ENCODE measurements around the gene GABRR3.

The GABRR3 gene

GRCh38 chr3:97958396-97958795 lies 76.7 kb downstream of the GABRR3 start:
- DNase-seq (ENCODE audit: low read depth in 2 of 3, low spot score in 1 of 3), result no peak

GRCh38 chr3:97957617-97958311 lies 77.4 kb downstream of the GABRR3 start:
- no peak for DNase-seq (ENCODE audit: low read depth in 2 of 3, low spot score in 1 of 3)

GRCh38 chr3:97956051-97956450 lies 79.1 kb downstream of the GABRR3 start:
- no peak for DNase-seq (ENCODE audit: low read depth in 2 of 3, low spot score in 1 of 3)

GRCh38 chr3:97954228-97954827 lies 80.8 kb downstream of the GABRR3 start:
- no peak for DNase-seq (ENCODE audit: low read depth in 2 of 3, low spot score in 1 of 3)

GRCh38 chr3:97952872-97953271 lies 82.2 kb downstream of the GABRR3 start:
- DNase-seq (ENCODE audit: low read depth in 2 of 3, low spot score in 1 of 3), result no peak

GRCh38 chr3:97952280-97952679 lies 82.8 kb downstream of the GABRR3 start:
- DNase-seq (ENCODE audit: low read depth in 2 of 3, low spot score in 1 of 3), result no peak

GRCh38 chr3:97950360-97950759 lies 84.8 kb downstream of the GABRR3 start:
- no peak for DNase-seq (ENCODE audit: low read depth in 2 of 3, low spot score in 1 of 3)

- DNase-seq (ENCODE audit: low read depth in 2 of 3, low spot score in 1 of 3), result no peak
These were observed 85.4 kb downstream of the GABRR3 start for GRCh38 chr3:97949743-97950142.

- no peak for DNase-seq (ENCODE audit: low read depth in 2 of 3, low spot score in 1 of 3)
These were observed 86.0 kb downstream of the GABRR3 start for GRCh38 chr3:97949110-97949485.

GRCh38 chr3:97948351-97949109 lies 86.6 kb downstream of the GABRR3 start:
- no peak for DNase-seq (ENCODE audit: low read depth in 2 of 3, low spot score in 1 of 3)

GRCh38 chr3:97942801-97943546 lies 92.1 kb downstream of the GABRR3 start:
- no peak for DNase-seq (ENCODE audit: low read depth in 2 of 3, low spot score in 1 of 3)

GRCh38 chr3:97940034-97940433 lies 95.1 kb downstream of the GABRR3 start:
- no peak for DNase-seq (ENCODE audit: low read depth in 2 of 3, low spot score in 1 of 3)

GRCh38 chr3:97939401-97939800 lies 95.7 kb downstream of the GABRR3 start:
- no peak for DNase-seq (ENCODE audit: low read depth in 2 of 3, low spot score in 1 of 3)

- DNase-seq (ENCODE audit: low read depth in 2 of 3, low spot score in 1 of 3), result no peak
These were observed 96.7 kb downstream of the GABRR3 start for GRCh38 chr3:97938444-97938843.

- DNase-seq (ENCODE audit: low read depth in 2 of 3, low spot score in 1 of 3), result no peak
These were observed 97.9 kb downstream of the GABRR3 start for GRCh38 chr3:97937205-97937604.

GRCh38 chr3:97935842-97936241 lies 99.3 kb downstream of the GABRR3 start:
- DNase-seq (ENCODE audit: low read depth in 2 of 3, low spot score in 1 of 3), result no peak

Data from stimulated activated CD4-positive, alpha-beta T cell treated with anti-CD3 and anti-CD28 coated beads, Interleukin-12 subunit alpha, Interleukin-12 subunit beta, amount 100 ng/mL, for 48 hours (primary cell).